GM23338 (cell line): ENCODE measurements around the gene ABHD12. TPM values are rescaled to one million over a fixed set of nuclear protein-coding genes. Genes with fewer than 3 reads are reported as not detected.

Source experiments
- ATAC-seq: fragments of 200-7000 bp; cut with Tn5 transposase; 3 replicates; pipeline ENCODE4 v1.9.1; 2020
- DNase-seq: peaks from one replicate; pipeline ENCODE4 v3.0.0-alpha.2; 2015; ENCODE audit warnings: low spot score
- H2AFZ ChIP-seq: fragments of 200-600 bp; sonication (generic); 2 replicates; pipeline ENCODE4 v1.8.0; 2016; ENCODE audit warnings: antibody characterized with exemption, mild to moderate bottlenecking, moderate library complexity
- H3F3A ChIP-seq: fragments of 200-600 bp; sonication (generic); replicated peaks from 2 replicates; pipeline ENCODE4 v1.8.0; 2017; ENCODE audit warnings: antibody characterized with exemption, mixed run types, low read depth
- H3K27ac ChIP-seq: fragments of 200-600 bp; sonication (generic); 2 replicates; pipeline ENCODE4 v1.6.1; 2016; ENCODE audit warnings: low read depth
- H3K27me3 ChIP-seq: fragments of 200-600 bp; sonication (generic); 2 replicates; pipeline ENCODE4 v1.8.0; 2016; ENCODE audit warnings: mild to moderate bottlenecking, mixed run types, moderate library complexity; ENCODE audit not compliant: insufficient read depth
- H3K36me3 ChIP-seq: fragments of 200-600 bp; sonication (generic); 2 replicates; pipeline ENCODE4 v1.8.0; 2016; ENCODE audit warnings: mild to moderate bottlenecking; ENCODE audit not compliant: insufficient read depth
- H3K4me1 ChIP-seq: fragments of 200-600 bp; sonication (generic); 2 replicates; pipeline ENCODE4 v1.8.0; 2016; ENCODE audit warnings: mild to moderate bottlenecking, moderate library complexity; ENCODE audit not compliant: insufficient read depth
- H3K4me2 ChIP-seq: fragments of 200-600 bp; sonication (generic); 2 replicates; pipeline ENCODE4 v1.7.1; 2017; ENCODE audit warnings: mixed run types
- H3K4me3 ChIP-seq: fragments of 200-600 bp; sonication (generic); 2 replicates; pipeline ENCODE4 v1.6.1; 2016; ENCODE audit warnings: mixed run types
- H3K79me2 ChIP-seq: fragments of 200-600 bp; sonication (generic); replicated peaks from 2 replicates; pipeline ENCODE4 v1.8.0; 2017; ENCODE audit warnings: mild to moderate bottlenecking; ENCODE audit not compliant: insufficient read depth
- H3K9me2 ChIP-seq: fragments of 200-600 bp; sonication (generic); 2 replicates; pipeline ENCODE4 v1.8.0; 2017; ENCODE audit not compliant: insufficient read depth
- H4K20me1 ChIP-seq: fragments of 200-600 bp; sonication (generic); replicated peaks from 2 replicates; pipeline ENCODE4 v1.8.0; 2017; ENCODE audit warnings: mild to moderate bottlenecking; ENCODE audit not compliant: insufficient read depth
- H3K27ac Mint-ChIP-seq: 2 replicates; pipeline ENCODE4 v1.8.0; 2020; ENCODE audit warnings: inconsistent platforms, mild to moderate bottlenecking, moderate library complexity, mixed read lengths
- H3K27me3 Mint-ChIP-seq: 3 replicates; pipeline ENCODE4 v1.8.0; 2022; ENCODE audit warnings: low read depth, mild to moderate bottlenecking, moderate library complexity, mixed read lengths, inconsistent platforms; ENCODE audit not compliant: insufficient read depth, poor library complexity
- H3K36me3 Mint-ChIP-seq: 3 replicates; pipeline ENCODE4 v1.8.0; 2021; ENCODE audit warnings: low read depth, mild to moderate bottlenecking, inconsistent platforms, moderate library complexity, mixed read lengths
- H3K4me1 Mint-ChIP-seq: 3 replicates; pipeline ENCODE4 v1.8.0; 2020; ENCODE audit warnings: mild to moderate bottlenecking, inconsistent platforms, mixed read lengths
- H3K4me3 Mint-ChIP-seq: 3 replicates; pipeline ENCODE4 v1.8.0; 2021; ENCODE audit warnings: moderate library complexity, mild to moderate bottlenecking, inconsistent platforms, mixed read lengths
- H3K9me3 Mint-ChIP-seq: 3 replicates; pipeline ENCODE4 v1.8.0; 2020; ENCODE audit warnings: moderate library complexity, mild to moderate bottlenecking, inconsistent platforms, mixed read lengths
- CTCF ChIP-seq, 2 experiments: fragments of 200-600 bp in 1 of 2; sonication (generic) in 1 of 2; conservative IDR thresholded peaks; 2 replicates each; pipeline versions ENCODE4 v1.5.1 to v1.6.1; 2016 to 2017; ENCODE audit warnings: antibody characterized with exemption in 2 of 2, low read depth in 2 of 2, mild to moderate bottlenecking in 2 of 2, moderate library complexity in 1 of 2
- ETS1 ChIP-seq: IDR thresholded peaks from 2 replicates; pipeline ENCODE4 v1.6.1; 2016; ENCODE audit warnings: antibody characterized with exemption
- EZH2 ChIP-seq: fragments of 200-600 bp; sonication (generic); IDR thresholded peaks from one replicate; pipeline ENCODE4 v1.8.0; 2017; ENCODE audit warnings: antibody characterized with exemption, mild to moderate bottlenecking, low read depth; ENCODE audit not compliant: unreplicated experiment
- EZH2phosphoT487 ChIP-seq: fragments of 200-600 bp; sonication (generic); IDR thresholded peaks from one replicate; pipeline ENCODE4 v1.8.1; 2018; ENCODE audit warnings: antibody characterized with exemption; ENCODE audit not compliant: unreplicated experiment
- JUNB ChIP-seq: IDR thresholded peaks from one replicate; pipeline ENCODE4 v1.6.1; 2016; ENCODE audit warnings: antibody characterized with exemption; ENCODE audit not compliant: unreplicated experiment
- POLR2AphosphoS5 ChIP-seq: IDR thresholded peaks from 2 replicates; pipeline ENCODE4 v1.6.1; 2016; ENCODE audit warnings: antibody characterized with exemption, low read depth
- ZNF331 ChIP-seq: fragments of 250-450 bp; sonication (Bioruptor Pico); IDR thresholded peaks from 2 replicates; pipeline ENCODE4 v1.5.0; 2020; ENCODE audit warnings: low read depth, mild to moderate bottlenecking, moderate library complexity
- polyA plus RNA-seq: library from polyadenylated mRNA; unstranded; fragments of >200 nt; fragmentation: Nextera tagmentation; extraction: Ambion mirVana; gene quantifications from 2 replicates; pipeline ENCODE4 v1.2.1, GENCODE V29; 2016
- total RNA-seq: library from RNA; depleted of rRNA; stranded (reverse); fragments of >200 nt; shearing (Covaris generic); gene quantifications from 2 replicates; pipeline ENCODE4 v1.2.3, GENCODE V29; 2014
- TF ChIP-seq, protein P1 (sequence below): fragments of 250-450 bp; sonication (Bioruptor Pico); IDR thresholded peaks from 2 replicates; pipeline ENCODE4 v1.5.0; 2020; ENCODE audit warnings: mild to moderate bottlenecking, moderate library complexity

The ABHD12 gene
- total and polyA plus RNA-seq, 2 experiments from 2014 or later = 40.2 to 57.8 TPM

GRCh38 chr20:25284131-25284601, 106.5 kb downstream of the ABHD12 start:
- Histone ChIP-seq H3K9me2 (no peaks in the 10 kb centered on the region), H2AFZ (no peak overlapping the region), H3F3A (no peaks in the 10 kb centered on the region), H3K79me2 (no peaks in the 10 kb centered on the region), H4K20me1 (no peaks in the 10 kb centered on the region), H3K27me3 (no peaks in the 10 kb centered on the region), H3K4me2 (no peak overlapping the region), H3K4me1 (no peaks in the 10 kb centered on the region), H3K27ac (no peak overlapping the region), H3K36me3 (peaks cover 2% of the 10 kb centered on the region; the same call in 1 of the 2 replicates), H3K4me3 (no peak overlapping the region)
- Mint-ChIP-seq H3K27me3 (peaks cover 7% of the 10 kb centered on the region), H3K4me3 (no peak overlapping the region), H3K9me3 (no peaks in the 10 kb centered on the region), H3K36me3 (peaks cover 49% of the 10 kb centered on the region), H3K4me1 (peaks cover 8% of the 10 kb centered on the region; the same call in 2 of the 3 replicates), H3K27ac (no peak overlapping the region; the same call in 1 of the 2 replicates)
- TF ChIP-seq EZH2 = no peak
- no peak for TF ChIP-seq ZNF331 (CRISPR knock-in tag)
- TF ChIP-seq CTCF (conservative IDR thresholded peaks at IDR 0.05; ENCODE audit: low read depth in 2 of 2) = no peak
- TF ChIP-seq ETS1 = no peak
- no peak for DNase-seq
- no peak for ATAC-seq

DNA sequence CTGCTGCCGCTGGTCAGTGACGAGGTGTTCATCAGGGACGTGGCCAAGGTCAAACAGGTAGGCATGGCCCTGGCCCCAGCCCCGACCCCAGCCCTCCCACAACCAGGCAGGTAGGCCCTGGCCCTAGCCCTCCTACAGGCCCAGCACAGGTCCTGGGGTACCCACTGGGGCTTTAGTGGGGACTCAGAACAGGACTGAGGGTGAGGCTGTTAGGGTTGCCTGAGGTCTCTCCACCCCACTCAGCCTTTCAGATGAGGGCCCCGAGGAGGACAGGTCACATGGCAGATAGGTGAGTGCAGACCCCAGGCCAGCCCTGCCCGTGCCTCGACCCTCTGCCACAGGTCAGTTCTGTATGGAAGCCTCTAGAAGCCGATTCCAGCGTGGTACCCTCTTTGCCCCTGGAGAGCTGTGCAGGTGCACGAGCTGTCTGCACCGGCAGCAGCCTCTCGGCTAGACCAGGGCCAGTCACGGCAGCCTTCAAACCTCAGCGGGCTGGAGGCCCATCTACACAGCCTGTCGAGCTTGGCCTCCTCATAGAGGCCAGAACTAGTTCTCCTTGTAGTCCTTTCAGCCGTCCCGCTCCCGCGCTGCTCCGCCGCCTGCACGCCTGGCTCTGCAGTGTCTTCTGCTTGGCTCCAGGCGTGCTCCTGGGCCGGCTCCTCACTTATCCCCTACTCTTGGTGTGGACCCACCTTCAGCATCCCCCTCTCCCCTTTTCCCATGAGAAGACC, 107.2 kb downstream of the ABHD12 start:
- Histone ChIP-seq H4K20me1 (no peaks in the 10 kb centered on the region), H3K36me3 (peaks cover 2% of the 10 kb centered on the region; the same call in 1 of the 2 replicates), H3K4me1 (no peaks in the 10 kb centered on the region), H3K79me2 (no peaks in the 10 kb centered on the region), H3F3A (no peaks in the 10 kb centered on the region), H2AFZ (no peak overlapping the region), H3K4me3 (no peak overlapping the region), H3K4me2 (no peak overlapping the region), H3K27ac (no peak overlapping the region), H3K9me2 (no peaks in the 10 kb centered on the region), H3K27me3 (no peaks in the 10 kb centered on the region)
- DNase-seq = no peak
- Mint-ChIP-seq H3K4me3 (no peak overlapping the region), H3K9me3 (no peaks in the 10 kb centered on the region), H3K27ac (no peak overlapping the region; the same call in 1 of the 2 replicates), H3K36me3 (peaks cover 49% of the 10 kb centered on the region), H3K4me1 (peaks cover 8% of the 10 kb centered on the region; the same call in 2 of the 3 replicates), H3K27me3 (peaks cover 7% of the 10 kb centered on the region)
- ATAC-seq = no peak
- no peak for TF ChIP-seq JUNB
- TF ChIP-seq POLR2AphosphoS5 = no peak
- no peak for TF ChIP-seq EZH2phosphoT487
- TF ChIP-seq, protein P1, sequence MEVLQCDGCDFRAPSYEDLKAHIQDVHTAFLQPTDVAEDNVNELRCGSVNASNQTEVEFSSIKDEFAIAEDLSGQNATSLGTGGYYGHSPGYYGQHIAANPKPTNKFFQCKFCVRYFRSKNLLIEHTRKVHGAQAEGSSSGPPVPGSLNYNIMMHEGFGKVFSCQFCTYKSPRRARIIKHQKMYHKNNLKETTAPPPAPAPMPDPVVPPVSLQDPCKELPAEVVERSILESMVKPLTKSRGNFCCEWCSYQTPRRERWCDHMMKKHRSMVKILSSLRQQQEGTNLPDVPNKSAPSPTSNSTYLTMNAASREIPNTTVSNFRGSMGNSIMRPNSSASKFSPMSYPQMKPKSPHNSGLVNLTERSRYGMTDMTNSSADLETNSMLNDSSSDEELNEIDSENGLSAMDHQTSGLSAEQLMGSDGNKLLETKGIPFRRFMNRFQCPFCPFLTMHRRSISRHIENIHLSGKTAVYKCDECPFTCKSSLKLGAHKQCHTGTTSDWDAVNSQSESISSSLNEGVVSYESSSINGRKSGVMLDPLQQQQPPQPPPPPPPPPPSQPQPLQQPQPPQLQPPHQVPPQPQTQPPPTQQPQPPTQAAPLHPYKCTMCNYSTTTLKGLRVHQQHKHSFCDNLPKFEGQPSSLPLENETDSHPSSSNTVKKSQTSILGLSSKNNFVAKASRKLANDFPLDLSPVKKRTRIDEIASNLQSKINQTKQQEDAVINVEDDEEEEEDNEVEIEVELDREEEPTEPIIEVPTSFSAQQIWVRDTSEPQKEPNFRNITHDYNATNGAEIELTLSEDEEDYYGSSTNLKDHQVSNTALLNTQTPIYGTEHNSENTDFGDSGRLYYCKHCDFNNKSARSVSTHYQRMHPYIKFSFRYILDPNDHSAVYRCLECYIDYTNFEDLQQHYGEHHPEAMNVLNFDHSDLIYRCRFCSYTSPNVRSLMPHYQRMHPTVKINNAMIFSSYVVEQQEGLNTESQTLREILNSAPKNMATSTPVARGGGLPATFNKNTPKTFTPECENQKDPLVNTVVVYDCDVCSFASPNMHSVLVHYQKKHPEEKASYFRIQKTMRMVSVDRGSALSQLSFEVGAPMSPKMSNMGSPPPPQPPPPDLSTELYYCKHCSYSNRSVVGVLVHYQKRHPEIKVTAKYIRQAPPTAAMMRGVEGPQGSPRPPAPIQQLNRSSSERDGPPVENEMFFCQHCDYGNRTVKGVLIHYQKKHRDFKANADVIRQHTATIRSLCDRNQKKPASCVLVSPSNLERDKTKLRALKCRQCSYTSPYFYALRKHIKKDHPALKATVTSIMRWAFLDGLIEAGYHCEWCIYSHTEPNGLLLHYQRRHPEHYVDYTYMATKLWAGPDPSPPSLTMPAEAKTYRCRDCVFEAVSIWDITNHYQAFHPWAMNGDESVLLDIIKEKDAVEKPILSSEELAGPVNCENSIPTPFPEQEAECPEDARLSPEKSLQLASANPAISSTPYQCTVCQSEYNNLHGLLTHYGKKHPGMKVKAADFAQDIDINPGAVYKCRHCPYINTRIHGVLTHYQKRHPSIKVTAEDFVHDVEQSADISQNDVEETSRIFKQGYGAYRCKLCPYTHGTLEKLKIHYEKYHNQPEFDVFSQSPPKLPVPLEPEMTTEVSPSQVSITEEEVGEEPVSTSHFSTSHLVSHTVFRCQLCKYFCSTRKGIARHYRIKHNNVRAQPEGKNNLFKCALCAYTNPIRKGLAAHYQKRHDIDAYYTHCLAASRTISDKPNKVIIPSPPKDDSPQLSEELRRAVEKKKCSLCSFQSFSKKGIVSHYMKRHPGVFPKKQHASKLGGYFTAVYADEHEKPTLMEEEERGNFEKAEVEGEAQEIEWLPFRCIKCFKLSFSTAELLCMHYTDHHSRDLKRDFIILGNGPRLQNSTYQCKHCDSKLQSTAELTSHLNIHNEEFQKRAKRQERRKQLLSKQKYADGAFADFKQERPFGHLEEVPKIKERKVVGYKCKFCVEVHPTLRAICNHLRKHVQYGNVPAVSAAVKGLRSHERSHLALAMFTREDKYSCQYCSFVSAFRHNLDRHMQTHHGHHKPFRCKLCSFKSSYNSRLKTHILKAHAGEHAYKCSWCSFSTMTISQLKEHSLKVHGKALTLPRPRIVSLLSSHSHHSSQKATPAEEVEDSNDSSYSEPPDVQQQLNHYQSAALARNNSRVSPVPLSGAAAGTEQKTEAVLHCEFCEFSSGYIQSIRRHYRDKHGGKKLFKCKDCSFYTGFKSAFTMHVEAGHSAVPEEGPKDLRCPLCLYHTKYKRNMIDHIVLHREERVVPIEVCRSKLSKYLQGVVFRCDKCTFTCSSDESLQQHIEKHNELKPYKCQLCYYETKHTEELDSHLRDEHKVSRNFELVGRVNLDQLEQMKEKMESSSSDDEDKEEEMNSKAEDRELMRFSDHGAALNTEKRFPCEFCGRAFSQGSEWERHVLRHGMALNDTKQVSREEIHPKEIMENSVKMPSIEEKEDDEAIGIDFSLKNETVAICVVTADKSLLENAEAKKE (CRISPR knock-in tag) = no peak
- TF ChIP-seq ETS1 = no peak
- no peak for TF ChIP-seq EZH2
- no peak for TF ChIP-seq ZNF331 (CRISPR knock-in tag)
